ENCODE measurements around the gene SDC3. TPM values are rescaled to one million over a fixed set of nuclear protein-coding genes. Genes with fewer than 3 reads are reported as not detected.
A peak's percentile ranks its signal among the peaks of the same experiment; 100 is the strongest.

Gene SDC3
- total and polyA plus RNA-seq, 2 of the 8 experiments (the other 6 are each of a cell fraction or from before 2014, with no cell fraction given) = 7.0 to 27.0 TPM

- Histone ChIP-seq H3K9ac (replicated peaks in 1 of 4; ENCODE audit: extremely low read depth in 1 of 4, low read depth in 3 of 4, low read length in 3 of 4) (no peak overlapping the region), H2AFZ (ENCODE audit: low read length) (no peak overlapping the region), H3K27ac (ENCODE audit: low read depth, low read length) (no peak overlapping the region; the same call in 1 of the 2 replicates), H2BK120ac (replicated peaks; ENCODE audit: low read depth, low read length) (no peak overlapping the region), H3K56ac (replicated peaks; ENCODE audit: insufficient read length, low read depth, low read length) (no peak overlapping the region), H4K20me1 (replicated peaks in 1 of 2; ENCODE audit: control insufficient read depth in 1 of 2, insufficient read depth in 2 of 2, low read length in 2 of 2) (peaks cover 0 to 21% of the 10 kb centered on the region in 2 experiments), H3K36me3 (ENCODE audit: control insufficient read depth in 2 of 4, insufficient read depth in 4 of 4, low read length in 3 of 4) (no peaks in the 10 kb centered on the region), H2BK12ac (ENCODE audit: low read depth, low read length) (no peak overlapping the region), H3K4ac (replicated peaks; ENCODE audit: insufficient read length, low read depth, low read length) (no peak overlapping the region), H3K18ac (ENCODE audit: extremely low read depth, low read length) (no peak overlapping the region), H2BK5ac (ENCODE audit: low read depth, low read length) (peak overlapping the region; percentile 8; the same call in 1 of the 2 replicates), H3K23ac (ENCODE audit: insufficient read length) (no peak overlapping the region), H4K5ac (ENCODE audit: insufficient read length, low read depth, low read length) (no peak overlapping the region), H4K91ac (replicated peaks; ENCODE audit: insufficient read length, low read length) (no peak overlapping the region), H3K4me2 (ENCODE audit: insufficient read depth in 1 of 2, low read depth in 2 of 2, low read length in 2 of 2) (no peak overlapping the region), H4K8ac (ENCODE audit: extremely low read depth, insufficient read depth, low read length) (no peak overlapping the region), H3K4me1 (replicated peaks in 1 of 4; ENCODE audit: control insufficient read depth in 3 of 4, insufficient read depth in 4 of 4, low read length in 3 of 4) (peaks cover 4 to 29% (median 17%) of the 10 kb centered on the region in 4 experiments), H2BK15ac (ENCODE audit: low read length) (no peak overlapping the region), H2BK20ac (ENCODE audit: low read length) (no peak overlapping the region), H2AK5ac (ENCODE audit: low read depth, low read length) (peak overlapping the region; percentile 82; the same call in 1 of the 2 replicates), H3K79me1 (ENCODE audit: low read depth, low read length) (peaks cover 6% of the 10 kb centered on the region), H3K4me3 (ENCODE audit: extremely low read depth in 1 of 4, insufficient read depth in 2 of 4, low read depth in 3 of 4, low read length in 4 of 4) (no peak overlapping the region), H3K14ac (ENCODE audit: insufficient read length) (no peak overlapping the region), H3K9me3 (ENCODE audit: insufficient read depth in 2 of 2, low read depth in 1 of 2, low read length in 1 of 2) (no peaks in the 10 kb centered on the region), H3K27me3 (replicated peaks in 1 of 4; ENCODE audit: control insufficient read depth in 3 of 4, extremely low read depth in 1 of 4, insufficient read depth in 3 of 4, low read length in 3 of 4) (peaks cover 0 to 3% (median 0%) of the 10 kb centered on the region in 4 experiments; a peak in 1 of 7 replicates), H3K79me2 (ENCODE audit: control insufficient read depth in 1 of 2, insufficient read depth in 2 of 2, low read length in 2 of 2) (no peaks in the 10 kb centered on the region; a peak in 1 of 4 replicates), H3K23me2 (ENCODE audit: low read depth, low read length) (peaks cover 7% of the 10 kb centered on the region; the same call in 1 of the 2 replicates)
- ChIA-PET CTCF (ENCODE audit: partially characterized antibody) (interaction anchor here (0.9 to 4.1 kb wide), 7 partner anchors 14 to 113 kb away, joined by 3 to 33 read pairs (median 7); no protein-coding TSS in a partner anchor), POLR2A (ENCODE audit: partially characterized antibody) (interaction anchor here (1.2 to 1.5 kb wide), 3 partner anchors 13 to 89 kb away, joined by 3 to 6 read pairs (median 4); no protein-coding TSS in a partner anchor)
- 89% methylated on average over 6 of the region's 6 CpGs; no CpG with 5 or more reads in 1 of the 2 experiments for WGBS, 2 experiments (ENCODE audit: extremely low coverage in 1 of 2, insufficient coverage in 1 of 2, insufficient read length in 1 of 2, insufficient replicate concordance in 2 of 2, low coverage in 1 of 2, low lambda C conversion rate in 2 of 2, missing lambda C conversion rate in 1 of 2)
- no peak for DNase-seq (ENCODE audit: low read depth in 1 of 2, low spot score in 2 of 2)
- FAIRE-seq = no peak
- TF ChIP-seq TEAD4 (IDR thresholded peaks at IDR 0.05; ENCODE audit: low read depth, low read length) = no peak
- TF ChIP-seq CHD1 (IDR thresholded peaks at IDR 0.05; ENCODE audit: low read depth, low read length) = no peak
Measured at GRCh38 chr1:30892671-30893073, 15.9 kb downstream of the SDC3 start.
